ENCODE results near the gene PRDM16.
"Not testable (repeated sequence)": the region's sequence is repeated elsewhere in the genome, so short reads cannot be mapped to it uniquely, and the experiment has no call there.

The PRDM16 gene

DNA sequence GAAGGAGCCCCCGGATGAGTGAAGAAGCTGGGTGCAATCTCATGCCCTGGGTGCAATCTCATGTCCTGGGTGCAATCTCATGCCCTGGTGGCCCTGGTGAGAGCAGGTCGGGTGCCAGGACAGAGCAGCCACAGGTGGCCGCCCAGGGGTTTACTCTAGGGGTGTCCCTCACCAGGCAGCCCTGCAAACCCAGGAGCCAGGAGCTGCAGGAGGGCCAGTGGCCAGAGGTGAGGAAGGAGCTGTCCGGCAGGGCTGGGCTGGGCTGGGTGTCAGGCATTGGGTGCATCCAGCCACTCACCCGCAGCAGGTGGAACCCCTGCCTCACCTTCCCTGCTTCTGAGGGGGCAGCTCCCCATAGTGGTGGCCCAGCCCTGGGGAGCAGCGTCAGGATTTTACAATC is 79.2 kb downstream of the PRDM16 start:
- DNase-seq, result no peak

DNA sequence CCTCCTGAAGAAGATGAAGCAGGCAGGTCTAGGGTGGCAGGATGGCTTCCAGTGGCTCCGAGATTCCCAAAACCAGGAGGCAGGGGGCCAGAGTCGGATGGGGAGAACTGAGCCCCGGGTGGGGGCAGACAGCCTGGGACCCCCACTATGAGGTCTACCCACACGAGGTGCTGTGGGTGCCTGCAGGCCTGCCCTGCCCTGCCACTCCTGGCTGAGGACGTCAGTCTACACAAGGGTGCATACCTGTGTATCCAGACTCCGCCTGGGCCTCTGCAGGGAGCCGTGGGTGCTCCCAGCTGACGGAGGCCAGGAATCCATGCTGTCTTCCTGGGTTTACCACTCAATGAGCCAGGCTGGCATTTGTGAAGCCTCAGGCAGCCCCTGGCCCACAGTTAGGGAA is 80.3 kb downstream of the PRDM16 start:
- DNase-seq, result no peak

DNA sequence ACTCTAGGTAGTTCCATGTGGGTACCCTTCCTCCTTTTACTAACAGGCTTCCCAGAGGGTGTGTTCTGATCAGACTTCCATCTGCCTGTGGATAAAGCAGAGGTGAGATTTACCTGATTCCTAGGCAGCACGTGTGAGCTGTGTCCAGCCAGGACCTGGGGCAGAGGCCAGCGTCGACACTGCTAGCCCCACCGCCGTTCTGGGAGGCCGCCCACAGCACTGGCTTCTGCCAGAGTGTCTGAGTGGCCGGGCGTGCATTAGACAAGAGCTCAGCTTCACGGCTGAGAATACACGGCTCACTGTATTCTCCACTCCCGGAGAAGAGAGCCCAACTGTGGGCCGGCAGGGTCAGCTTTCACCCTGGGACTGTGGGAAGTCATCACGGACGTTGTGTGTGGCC is 82.5 kb downstream of the PRDM16 start:
- no peak for DNase-seq

DNA sequence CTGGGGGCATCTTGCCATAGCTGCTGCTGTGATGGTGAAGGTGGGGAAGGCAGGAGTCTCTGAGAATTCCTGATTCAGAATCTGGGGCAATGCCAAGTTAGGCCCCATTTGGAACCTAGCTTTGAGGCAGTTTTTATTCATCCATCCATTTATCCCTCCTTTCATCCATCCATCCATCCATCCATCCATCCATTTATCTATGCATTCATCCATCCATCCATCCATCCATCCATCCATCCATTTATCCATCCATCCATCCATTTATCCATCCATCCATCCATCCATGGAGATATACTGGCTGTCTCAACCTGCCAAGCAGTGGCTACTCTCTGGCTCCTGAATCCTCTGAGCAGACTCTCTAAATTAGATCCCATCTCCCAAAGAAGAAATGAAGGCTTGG is 83.1 kb downstream of the PRDM16 start:
- DNase-seq, result no peak

DNA sequence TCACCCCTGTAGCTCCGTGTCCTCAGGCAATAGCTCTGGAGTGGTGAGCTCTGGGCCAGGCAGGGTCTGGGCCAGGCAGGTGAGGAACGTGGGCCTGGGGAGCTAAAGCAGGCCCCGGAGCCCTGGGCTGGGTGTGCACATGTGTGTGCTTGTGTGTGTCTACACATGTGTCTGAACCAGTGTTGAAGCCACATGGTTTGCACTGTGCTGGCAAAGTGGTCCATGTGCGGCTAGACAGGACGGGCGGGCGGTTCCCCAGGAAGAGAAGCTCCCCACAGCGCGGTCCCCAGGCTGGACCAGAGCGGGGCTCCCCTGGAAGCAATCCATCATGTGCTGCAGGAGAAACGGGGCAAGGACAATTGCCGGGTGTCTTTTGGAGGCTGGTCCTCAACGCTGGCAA is 84.2 kb downstream of the PRDM16 start:
- DNase-seq, result no peak

DNA sequence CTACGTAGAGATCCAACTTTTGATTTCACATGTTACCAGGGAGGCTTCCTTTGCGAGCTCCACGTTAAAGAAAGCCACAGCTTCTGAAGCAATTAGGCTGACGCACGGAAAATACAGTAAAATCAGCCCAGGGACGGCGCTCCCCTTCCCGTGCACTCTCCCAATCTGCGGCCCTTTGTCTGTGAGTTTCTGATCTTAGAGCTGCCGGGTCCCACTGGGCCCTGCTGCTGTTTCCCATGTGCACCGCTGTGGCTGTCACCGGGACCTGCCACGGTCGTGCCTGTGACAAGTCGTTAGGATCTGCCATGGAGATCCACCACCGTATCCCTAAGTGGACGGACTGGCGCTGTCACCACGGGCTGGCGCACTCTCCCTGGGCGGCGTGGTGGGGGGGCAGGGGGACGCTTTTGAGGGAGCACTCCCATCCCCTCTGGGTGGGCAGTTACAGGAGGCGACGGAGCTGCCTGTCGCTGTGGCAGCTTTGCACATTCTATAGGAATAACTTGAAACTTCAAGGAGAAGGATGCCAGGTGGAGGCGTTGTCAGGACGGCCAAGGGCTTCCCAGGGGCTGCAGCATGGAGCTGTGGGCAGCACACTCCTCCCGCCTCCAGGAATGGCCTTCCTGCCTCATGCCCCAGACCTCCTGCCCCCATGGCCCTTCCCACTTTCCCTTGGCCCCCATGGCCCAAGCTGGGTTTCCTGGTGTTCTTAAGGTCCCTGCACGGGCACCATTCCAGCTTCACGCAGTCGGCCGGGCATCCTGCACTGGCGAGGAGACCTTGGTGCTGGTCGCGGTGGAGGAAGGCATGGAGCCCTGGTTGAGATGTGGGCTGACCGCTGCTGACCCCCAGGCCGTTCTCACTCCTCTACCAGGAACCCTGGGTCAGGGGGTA is 85.1 kb downstream of the PRDM16 start:
- no peak for DNase-seq

DNA sequence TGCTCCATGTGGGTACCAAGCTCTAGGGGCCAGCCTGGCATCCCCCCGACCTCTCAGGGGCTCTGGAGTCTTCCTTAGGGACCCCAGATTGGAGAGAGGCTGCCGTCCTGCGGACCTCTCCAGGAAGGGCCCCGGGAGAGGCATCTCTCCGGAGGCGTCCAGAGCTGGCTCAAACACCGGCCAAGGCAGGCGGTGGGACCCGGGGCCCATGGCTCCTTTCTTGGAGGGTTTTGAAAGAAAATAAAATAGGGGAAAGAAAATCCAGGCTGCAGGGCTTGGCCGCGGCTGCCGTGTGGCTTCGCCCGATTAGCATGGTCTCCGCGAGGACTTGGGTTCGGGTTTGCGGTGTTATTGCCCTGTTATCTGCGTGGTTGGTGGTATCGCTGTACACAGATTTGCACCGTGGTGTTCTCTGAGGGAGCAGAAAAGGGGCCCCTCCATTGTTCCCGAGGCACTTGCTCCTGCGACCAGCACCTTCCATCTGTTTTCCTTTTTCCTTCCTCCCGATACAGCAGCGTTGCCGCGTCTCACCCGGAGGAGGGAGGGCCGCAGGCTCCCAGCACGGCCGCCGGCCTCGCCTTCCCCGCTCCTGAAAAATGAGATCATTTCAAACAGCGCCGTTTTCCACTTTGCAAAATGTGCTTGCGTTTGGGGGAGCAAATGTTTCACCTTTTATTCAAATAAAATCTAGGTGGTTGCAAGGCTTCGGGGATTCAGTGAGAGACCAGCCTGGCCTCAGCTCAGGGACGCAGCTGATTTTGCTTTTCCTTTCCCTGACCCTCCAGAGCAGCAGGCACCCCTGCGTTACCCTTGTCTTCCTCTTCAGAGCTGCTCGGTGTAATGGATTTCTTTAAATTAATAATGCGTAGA is 86.3 kb downstream of the PRDM16 start:
- no peak for DNase-seq

DNA sequence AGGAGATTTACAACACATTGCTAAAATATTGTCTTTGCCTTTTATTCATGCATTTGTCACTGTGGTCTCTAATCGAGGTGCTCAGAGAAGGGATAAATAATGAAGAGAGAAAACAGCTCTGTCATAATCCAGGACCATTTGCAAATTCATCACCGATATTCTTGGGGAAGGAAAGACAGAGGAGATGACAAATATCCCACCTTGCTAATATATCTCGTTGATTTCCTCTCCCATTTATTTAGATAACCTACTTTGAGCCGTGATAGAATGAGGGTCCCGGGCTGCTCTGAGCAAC is 86.9 kb downstream of the PRDM16 start:
- no peak for DNase-seq

DNA sequence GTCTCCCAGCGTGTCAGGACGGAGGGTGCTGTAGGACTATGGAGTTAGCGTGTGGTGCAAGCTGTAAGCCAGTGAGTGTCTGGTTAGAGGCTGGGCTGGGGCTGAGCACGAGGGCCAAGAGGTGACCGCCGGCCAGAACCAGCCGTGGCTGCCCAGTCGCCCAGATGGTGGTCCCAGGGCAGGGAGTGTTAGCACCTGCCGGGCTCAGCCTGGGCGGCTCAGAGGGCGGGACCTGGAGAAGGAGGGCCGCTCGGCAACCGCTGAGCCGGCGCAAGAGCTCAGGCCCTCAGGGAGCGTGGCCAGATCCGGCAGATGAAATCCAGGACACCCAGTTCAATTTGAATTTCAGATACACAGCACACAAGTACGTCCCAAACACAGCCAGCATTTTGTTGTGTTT is 87.9 kb downstream of the PRDM16 start:
- DNase-seq, result no peak

DNA sequence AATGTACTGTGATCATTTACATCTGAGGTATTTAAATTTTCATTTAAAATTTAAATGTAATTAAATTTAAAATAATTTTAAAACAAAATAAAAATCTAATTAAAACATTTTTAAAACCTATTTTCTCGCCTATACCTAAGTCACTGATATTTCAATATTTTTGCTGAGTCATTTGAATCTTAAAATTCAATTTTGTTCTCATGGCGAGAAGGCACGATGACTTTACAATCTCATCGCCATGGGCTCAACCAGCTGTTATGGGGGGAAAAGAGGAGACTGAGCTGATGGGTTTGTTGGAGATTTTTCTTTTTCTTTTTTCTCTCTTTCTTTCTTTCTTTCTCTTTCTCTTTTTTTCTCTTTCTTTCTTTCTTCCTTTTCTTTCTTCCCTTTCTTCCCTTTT is 89.3 kb downstream of the PRDM16 start:
- no peak for DNase-seq

DNA sequence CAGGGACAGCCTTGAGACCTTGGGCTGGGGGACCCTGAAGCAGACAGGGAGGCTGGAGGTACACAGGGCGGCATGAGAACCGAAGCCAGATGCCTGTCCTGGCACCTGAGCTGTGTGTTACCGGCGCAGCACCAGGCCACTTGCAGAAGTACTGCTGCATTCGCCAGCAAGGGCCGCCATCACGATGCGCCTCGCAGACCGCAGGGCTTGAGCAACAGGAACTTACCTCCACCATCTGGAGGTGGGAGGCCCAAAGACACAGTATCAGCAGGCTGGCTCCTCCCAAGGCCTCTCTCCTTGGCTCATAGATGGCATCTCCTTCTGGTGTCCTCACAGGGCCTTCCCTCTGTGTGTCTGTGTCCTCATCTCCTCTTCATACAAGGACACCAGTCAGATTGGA is 90.1 kb downstream of the PRDM16 start:
- no peak for DNase-seq

DNA sequence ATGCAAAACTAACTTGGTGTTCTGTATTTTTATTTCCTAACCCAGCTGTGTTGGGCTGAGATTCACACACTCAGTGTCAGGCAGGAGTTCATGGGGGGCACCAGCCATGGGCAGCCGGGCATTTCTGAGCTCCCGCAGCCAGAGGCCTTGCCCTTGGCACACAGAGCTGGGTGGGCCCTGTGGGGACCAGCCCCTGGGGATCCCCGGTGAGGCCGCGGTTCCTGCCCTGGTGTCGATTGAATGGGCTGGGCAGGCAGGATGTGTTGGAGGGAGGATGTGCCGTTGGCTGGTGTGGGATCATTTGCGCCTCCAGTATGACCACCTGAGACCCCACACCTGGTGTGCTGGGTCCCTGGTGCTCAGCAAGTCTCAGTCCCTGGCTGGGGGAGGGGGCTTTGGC is 91.0 kb downstream of the PRDM16 start:
- DNase-seq, result no peak

DNA sequence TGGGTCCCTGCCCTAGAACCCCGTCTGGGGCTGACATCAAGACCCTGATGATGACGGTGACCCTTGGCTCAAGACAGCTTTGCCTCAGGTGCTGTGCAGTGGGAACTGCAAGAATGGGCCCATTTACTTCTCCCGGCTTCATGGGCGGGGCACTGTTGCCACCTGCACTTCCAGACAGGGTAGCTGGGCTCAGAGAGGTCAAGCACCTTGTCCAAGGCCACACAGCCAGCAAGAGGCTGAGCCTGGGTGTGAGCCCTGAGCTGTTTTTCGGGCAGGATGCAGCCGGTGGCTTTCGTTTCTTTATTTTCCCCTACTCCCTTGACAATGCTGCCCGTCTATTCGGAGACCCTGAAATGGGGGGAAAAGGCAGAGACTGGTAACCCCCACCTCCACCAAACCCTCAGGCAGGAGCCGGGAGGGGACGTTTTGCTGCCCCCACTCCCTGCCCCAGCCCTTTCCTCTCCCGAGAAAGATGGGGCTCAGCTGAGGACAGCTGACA is 91.7 kb downstream of the PRDM16 start:
- DNase-seq, result no peak

DNA sequence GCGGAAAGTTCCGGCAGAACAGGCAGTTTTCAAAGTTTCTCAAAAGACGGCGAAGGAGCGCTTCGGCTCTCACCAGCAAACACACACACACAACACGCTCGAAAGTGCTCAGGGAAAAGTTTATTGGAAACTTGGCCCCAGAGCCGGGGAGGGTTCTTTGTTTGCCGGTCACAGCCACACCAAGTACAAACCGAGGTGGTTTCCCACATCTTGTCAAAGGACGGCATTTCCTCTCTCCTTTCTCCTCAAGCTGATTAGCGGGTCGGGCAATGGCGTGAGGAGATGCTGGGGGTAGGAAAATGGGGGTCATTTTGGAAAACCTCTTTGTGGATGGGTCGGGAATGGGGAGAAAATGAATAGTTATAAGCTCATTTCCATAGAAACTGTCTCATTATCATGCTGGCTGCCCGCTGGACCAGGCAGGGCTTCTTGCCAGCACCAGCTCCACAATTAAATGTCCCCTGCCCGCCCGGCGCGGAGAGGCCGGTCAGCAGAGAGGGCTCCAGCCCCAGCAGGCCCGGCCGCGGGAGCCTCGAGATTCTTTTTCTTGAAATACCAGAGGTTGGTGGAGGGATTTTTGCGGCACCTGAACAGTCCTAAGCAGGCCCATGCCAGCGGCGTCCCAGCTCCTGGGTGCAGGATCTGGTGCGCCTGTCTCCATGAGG is 92.3 kb downstream of the PRDM16 start:
- no peak for DNase-seq

DNA sequence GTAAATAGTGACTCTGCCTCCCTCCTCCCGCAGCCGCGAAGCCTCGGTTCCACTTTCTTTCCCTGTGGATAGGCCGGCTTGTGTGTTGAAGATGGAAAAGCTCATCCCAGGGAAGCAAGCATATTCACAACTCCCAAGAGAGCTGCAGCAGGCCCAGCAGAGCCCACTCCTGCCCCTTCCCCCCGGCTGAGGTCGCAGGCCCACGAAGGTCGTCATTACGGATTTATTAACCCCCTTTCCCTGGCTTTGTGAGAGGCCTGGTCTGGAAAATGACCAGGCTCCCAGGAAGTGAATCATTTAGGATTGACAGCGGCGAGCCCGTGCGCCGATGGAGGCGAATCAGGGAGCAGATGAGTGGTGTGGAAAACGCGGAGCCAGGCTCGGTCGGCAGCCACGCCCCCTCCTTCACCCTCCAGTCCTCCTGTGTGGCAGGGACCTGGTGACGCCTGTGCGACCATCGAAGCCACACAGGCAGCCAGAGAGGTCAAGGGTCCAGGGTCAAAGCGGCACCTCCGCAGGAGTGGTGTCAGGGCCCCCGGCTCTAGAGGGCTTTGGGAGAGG is 93.4 kb downstream of the PRDM16 start:
- DNase-seq, result no peak

DNA sequence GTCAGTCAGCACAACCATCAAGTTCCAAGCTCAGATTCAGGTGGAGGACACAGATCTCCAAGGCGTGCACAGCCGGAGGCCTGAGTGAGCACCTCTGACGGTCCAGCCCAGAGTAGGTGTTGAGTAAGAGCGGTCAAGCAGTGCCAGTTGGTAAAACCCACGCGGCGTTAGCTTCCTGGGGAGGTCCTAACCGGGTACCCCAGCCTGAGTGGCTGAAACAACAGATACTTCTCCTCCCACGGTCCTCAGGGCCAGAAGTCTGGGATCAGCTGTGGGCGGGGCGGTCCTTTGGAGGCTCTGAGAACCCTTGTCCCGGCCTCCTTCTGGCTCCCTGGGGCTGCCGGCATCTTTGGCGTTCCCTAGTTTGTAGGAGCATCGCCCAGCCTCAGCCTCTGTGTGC is 94.4 kb downstream of the PRDM16 start:
- no peak for DNase-seq

DNA sequence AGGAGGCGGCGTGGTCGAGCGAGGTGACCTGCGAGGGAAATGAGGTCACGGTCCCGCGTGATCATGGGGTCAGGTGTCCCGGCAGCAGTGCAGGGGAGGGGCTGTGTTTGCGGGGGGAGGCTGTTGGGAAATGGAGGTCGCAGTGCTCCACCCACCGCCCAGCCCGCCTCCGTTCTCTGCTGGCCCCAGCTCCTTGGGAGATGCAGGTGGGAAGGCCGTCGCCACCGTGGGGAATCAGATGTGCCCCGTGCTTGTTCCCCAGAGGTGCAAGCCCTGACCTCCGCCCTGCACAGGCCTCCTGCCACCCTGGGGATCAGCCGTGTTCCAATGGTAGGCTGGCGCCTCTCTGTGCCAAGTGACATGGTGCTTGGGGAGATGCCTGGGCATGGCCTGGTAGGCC is 95.7 kb downstream of the PRDM16 start:
- DNase-seq, result no peak

DNA sequence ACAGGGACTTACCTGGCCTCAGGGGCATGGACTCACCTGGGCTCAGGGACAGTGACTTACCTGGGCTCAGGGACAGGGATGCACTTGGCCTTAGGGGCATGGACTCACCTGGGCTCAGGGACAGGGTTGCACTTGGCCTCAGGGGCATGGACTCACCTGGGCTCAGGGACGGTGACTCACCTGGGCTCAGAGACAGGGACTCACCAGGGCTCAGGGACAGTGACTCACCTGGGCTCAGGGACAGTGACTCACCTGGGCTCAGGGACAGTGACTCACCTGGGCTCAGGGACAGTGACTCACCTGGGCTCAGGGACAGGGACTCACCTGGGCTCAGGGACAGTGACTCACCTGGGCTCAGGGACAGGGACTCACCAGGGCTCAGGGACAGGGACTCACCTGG is 96.2 kb downstream of the PRDM16 start:
- not testable (repeated sequence) for DNase-seq

DNA sequence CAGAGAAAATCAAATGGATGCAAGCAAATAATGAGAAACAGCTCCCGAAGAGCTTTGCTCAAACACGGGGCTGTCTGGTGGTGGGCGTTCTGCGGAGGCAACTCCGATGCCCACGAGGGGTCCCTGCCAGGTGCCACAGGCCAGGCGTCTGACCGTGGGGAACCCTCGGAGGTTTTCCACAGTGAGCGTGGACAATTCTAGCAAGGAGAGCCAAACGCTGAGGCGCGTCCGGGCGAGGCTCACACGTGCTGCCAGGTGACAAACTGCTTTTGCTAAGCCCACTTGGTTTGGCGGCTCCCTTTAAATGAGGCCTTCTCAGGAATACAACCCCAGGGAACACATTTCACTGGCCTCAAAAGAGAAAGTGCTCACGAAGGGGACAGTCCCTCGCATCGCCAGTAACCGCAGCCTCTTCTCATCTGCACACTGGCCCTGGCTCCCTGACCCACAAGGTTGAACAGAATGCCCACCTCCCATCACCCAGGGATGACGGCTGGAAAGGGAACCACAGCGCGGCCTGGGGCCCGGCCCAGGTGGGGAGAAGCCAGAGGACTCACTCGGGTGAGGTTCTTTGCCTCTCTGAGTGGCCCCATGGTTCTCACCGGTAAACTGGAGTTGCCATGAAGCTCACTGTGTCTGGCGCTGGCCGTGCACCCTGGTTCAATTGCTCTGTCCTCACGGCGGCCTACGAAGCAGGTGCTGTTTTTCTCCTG is 97.4 kb downstream of the PRDM16 start:
- DNase-seq, result no peak

DNA sequence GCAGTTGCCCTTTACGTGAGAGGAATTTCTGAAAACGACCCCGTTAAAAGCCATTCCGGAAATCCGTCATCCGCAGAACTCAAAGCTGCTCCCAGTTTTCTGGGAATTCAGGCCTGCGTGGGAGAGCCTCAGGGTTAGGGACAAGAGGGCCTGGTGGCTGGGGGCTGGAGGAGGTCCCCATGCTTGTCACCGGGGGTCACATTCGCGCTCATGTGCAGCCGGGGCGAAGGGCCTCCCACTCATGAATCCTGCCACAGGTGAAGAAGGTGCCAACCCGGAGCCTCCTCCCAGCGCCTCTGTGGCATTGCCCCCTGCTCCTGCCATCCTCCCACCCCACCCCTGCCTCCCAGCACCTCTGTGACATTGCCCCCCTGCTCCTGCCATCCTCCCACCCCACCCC is 98.3 kb downstream of the PRDM16 start:
- DNase-seq, result no peak

DNA sequence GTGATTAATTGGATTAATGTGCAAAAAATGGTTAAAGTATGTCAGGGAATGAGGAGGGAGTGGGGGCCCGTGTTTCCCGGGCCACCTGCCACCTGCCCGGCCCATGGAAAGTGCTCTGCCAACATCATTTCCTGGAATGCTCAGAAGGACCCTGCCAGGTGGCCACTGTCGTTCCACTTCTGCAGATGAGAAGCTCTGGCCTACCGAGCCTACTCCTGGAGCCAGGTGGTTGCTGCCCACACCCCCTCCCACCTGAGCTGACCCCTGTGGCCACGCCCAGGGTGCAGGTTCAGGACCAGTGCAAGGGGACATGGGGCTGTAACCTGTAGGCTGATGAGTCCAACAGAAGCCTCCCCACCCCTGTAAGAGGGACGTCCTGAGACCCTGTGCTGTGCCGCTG is 99.7 kb downstream of the PRDM16 start:
- DNase-seq, result no peak

DNA sequence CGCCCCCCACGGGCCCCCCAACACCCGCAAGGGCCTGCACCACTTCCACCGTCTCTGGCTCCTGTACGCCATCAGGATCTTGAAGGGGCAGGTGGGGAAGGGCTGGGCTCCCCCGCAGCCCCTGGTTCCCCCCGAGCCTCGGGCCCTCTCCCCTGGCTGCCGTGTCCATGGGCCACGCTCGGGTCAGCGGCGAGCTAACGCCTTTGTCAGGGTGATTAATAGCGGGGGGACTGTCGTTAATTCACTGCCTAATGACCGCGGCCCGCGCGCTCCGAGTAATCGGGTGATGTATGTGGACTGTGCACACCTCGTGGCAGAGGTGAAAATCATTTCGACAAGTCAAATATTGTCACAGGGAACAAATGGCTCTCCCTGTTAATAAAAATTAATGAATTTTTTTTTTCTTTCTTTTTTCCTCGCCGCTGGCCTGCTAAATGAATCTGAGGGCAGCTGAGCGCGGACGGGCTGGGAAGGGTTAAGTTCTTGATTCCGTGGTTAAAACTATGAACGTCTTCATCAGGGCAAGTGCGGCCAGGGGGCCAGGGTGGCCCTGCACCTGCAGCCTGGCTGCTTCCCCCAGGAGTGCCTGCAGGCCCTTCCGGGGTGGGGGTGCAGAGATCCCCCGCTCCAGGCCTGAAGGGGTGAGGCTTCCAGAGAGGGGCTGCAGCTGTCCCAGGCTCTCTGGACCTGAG is 100.8 kb downstream of the PRDM16 start:
- no peak for DNase-seq
